ENCODE measurements around the gene PHKA2.

GRCh38 chrX:18886344-18887161 is 97.4 kb downstream of the PHKA2 start:
- TF ChIP-seq CTCF (IDR thresholded peaks at IDR 0.05): peak; percentile 63
- no peak for TF ChIP-seq ZFX (IDR thresholded peaks at IDR 0.05; ENCODE audit: borderline replicate concordance)
